Mammary epithelial cell (primary cell): Measurements from ENCODE around the gene ST3GAL6.

Experiments
- EZH2 ChIP-seq: IDR thresholded peaks from 2 replicates; pipeline ENCODE4 v1.6.1; 2012; ENCODE audit warnings: low read length, inconsistent platforms, borderline replicate concordance
- TF ChIP-seq, protein P1 (sequence below), 2 donors: IDR thresholded peaks in 1 of 2; conservative IDR thresholded peaks in 1 of 2; 2 replicates each; pipeline ENCODE4 v1.5.1; 2011 to 2012; ENCODE audit warnings: inconsistent platforms in 2 of 2, low read length in 2 of 2, mild to moderate bottlenecking in 2 of 2, control low read depth in 1 of 2, low read depth in 1 of 2; ENCODE audit not compliant: insufficient read depth in 1 of 2; ENCODE audit errors: extremely low read depth in 1 of 2

DNA sequence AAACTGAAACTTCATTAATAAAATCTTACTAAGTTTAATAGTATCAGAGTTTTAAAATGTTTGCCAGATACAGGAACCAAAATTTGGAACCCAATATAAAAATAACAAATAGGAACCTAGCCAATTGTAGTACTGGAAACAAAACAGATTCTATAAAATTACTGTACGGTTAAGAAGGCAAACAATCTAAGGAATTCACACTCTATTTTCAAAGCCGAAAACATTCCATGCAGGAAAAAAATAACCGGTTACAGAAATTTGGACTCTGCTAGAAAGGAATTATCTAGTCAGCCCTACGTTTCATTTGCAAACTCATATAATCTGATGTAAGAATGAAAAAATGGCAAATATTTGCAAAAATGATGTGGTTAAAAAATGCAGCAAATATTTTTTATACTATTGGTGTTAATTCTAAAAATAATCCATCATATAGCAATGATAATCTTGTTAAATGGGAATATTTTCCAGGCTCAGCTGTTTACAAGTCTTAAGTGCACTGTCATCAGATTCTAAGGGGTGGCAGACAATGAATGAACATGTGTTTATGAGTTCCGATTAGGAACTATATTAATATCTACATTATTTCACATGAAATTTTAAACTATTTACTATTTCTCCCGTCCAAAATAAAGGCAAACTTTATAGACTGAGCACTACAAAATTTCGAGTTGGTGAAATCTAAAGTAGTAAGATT lies 80.3 kb downstream of the ST3GAL6 start:
- TF ChIP-seq, protein P1, sequence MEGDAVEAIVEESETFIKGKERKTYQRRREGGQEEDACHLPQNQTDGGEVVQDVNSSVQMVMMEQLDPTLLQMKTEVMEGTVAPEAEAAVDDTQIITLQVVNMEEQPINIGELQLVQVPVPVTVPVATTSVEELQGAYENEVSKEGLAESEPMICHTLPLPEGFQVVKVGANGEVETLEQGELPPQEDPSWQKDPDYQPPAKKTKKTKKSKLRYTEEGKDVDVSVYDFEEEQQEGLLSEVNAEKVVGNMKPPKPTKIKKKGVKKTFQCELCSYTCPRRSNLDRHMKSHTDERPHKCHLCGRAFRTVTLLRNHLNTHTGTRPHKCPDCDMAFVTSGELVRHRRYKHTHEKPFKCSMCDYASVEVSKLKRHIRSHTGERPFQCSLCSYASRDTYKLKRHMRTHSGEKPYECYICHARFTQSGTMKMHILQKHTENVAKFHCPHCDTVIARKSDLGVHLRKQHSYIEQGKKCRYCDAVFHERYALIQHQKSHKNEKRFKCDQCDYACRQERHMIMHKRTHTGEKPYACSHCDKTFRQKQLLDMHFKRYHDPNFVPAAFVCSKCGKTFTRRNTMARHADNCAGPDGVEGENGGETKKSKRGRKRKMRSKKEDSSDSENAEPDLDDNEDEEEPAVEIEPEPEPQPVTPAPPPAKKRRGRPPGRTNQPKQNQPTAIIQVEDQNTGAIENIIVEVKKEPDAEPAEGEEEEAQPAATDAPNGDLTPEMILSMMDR (conservative IDR thresholded peaks at IDR 0.05 in 1 of 2, IDR thresholded peaks at IDR 0.05 in 1 of 2; ENCODE audit: extremely low read depth in 1 of 2, insufficient read depth in 1 of 2, low read depth in 1 of 2, low read length in 2 of 2) = no peak
- TF ChIP-seq EZH2 = no peak
